ENCODE data around the gene BMPR1A.

Gene BMPR1A

GRCh38 chr10:86765548-86765947 lies 9.1 kb downstream of the BMPR1A start:
- no peak for DNase-seq (ENCODE audit: low spot score)

GRCh38 chr10:86768412-86769062 lies 12.1 kb downstream of the BMPR1A start:
- DNase-seq (ENCODE audit: low spot score): no peak

DNA sequence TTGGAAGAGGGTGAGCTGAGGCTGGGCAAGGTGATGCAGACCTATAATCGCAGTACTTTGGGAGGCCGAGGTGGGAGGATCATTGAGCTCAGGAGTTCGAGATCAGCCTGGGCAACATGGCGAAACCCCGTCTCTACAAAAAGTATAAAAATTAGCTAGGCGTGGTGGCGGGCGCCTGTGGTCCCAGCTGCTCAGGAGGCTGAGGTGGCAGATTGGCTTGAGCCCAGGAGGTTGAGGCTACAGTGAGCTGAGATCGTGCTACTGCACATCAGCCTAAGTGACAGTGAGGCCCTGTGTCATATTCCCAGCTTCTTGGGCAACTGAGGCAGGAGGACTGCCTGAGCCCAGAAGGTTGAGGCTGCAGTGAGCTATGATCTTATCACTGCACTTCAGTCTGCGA lies 13.6 kb downstream of the BMPR1A start:
- no peak for DNase-seq (ENCODE audit: low spot score)

- no peak for DNase-seq (ENCODE audit: low spot score)
Observed at GRCh38 chr10:86770412-86770960, 14.1 kb downstream of the BMPR1A start.

DNA sequence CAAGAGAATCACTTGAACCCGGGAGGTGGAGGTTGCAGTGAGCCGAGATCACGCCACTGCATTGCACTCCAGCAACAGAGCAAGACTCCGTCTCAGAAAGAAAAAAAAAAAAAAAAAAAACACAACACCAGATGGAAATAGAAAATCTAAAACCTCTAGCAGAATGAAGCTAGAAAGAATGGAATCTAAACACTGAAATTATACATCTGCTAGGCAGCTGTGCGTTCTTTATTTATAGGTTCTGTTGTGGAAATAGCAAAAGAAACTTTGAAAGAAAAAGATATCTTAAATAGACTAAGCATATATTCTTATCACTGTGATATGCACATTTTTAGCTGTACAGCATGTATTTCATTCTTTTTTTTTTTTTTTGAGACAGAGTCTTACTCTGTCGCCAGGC lies 17.1 kb downstream of the BMPR1A start:
- DNase-seq (ENCODE audit: low spot score): no peak

- DNase-seq (ENCODE audit: low spot score): no peak
Observed at GRCh38 chr10:86775056-86775869, 18.8 kb downstream of the BMPR1A start.

- DNase-seq (ENCODE audit: low spot score): no peak
Observed at GRCh38 chr10:86775870-86776180, 19.4 kb downstream of the BMPR1A start.

- DNase-seq (ENCODE audit: low spot score): no peak
Observed at GRCh38 chr10:86779220-86780017, 23.0 kb downstream of the BMPR1A start.

DNA sequence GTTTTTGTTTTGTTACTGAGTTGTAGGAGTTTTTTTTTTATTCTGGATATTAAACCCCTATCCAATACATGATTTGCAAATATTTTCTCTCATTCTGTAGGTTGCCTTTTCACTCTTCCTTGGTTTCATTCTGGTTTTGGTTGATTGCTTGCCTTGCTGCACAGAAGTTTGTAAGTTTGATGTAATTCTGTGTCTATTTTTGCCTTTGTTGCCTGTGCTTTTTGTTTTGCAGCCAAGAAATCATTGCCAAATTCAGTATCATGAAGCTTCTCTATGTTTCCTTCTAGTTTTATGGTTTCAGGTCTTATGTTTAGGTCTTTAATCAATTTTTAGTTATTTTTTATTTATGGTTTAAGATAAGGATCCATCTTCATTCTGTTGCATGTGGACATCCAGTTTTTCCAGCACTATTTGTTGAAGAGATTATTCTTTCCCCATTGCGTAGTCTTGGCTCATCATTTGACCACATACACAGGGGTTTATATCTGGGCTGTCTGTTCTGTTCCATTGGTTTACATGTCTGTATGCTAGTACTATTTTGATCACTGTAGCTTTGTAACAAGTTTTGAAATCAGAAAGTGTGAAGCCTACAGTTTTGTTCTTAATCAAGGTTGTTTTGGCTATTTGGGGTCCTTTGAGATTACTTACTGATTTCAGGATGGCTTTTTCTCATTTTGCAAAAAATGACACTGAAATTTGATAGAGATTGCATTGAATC lies 26.4 kb downstream of the BMPR1A start:
- no peak for DNase-seq (ENCODE audit: low spot score)

DNA sequence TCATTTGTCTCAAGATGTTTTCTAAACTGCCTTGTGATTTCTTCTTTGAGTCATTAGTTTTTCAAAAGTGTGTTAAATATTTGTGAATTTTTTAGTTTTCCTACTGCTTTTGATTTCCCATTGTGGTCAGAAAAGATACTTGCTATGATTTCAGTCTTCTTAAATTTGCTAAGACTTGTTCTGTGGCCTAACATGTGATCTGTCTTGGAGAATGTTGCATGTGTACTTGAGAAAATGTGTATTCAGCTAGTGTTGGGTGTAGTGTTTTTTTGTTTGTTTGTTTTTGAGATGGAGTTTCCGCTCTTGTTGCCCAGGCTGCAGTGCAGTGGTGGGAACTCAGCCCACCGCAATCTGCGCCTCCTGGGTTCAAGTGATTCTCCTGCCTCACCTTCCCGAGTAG lies 28.6 kb downstream of the BMPR1A start:
- no peak for DNase-seq (ENCODE audit: low spot score)

DNA sequence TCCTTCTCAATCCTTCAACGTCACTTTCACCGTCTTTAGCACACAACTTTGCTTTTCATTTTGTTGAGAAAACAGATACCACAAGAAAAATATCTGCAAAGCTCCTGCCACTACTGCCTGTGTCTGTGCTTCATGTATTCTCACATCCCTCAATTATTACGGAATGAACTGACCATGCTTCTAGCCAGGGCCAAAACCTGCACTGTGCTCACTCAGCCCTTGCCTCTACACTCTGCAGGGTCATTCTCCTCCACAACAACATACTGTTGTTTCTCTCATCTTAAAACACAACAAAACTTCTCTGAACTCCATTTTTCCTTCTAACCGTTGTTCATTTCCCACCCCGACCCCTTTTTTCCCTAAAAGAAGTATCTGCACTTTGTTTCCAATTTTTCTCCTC lies 29.5 kb downstream of the BMPR1A start:
- DNase-seq (ENCODE audit: low spot score): no peak

DNA sequence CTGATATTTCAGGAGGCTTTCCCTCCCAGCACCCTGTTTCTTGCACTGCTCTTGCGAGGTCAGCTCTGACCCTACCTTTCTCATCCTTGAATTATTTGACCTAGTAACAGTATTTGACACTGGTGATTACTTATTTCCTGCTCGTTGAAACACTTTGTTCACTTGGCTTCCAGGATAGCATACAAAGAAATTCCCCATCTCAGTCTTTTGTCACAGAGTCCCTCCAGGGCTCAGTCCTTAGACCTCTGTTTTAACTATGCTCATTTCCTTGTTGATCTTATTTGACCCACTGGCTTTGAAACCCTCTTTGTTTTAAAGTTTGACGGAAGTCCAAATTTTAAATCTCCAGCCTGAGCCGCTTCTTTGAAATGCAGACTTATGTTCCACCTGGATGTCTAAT lies 29.9 kb downstream of the BMPR1A start:
- DNase-seq (ENCODE audit: low spot score): no peak

- no peak for DNase-seq (ENCODE audit: low spot score)
Observed at GRCh38 chr10:86790394-86790793, 34.0 kb downstream of the BMPR1A start.

GRCh38 chr10:86792461-86793167 lies 36.2 kb downstream of the BMPR1A start:
- no peak for DNase-seq (ENCODE audit: low spot score)

DNA sequence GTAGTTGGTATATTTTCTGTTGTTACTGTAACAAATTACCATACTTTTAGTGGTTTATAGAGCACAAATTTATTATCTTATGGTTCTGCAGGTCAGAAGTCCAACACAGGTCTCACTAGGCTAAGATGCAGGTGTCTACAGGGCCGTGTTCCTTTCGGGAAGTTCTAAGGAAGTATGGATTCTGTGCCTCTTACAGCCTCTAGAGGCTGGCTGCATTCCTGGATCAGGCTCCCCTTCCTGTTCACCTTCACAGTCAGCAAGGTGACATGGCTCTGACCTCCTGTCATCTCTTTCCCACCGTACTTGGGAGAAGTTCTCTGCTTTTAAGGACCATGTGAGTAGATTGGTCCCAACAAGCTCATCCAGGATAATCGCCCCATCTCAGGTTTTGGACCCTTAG lies 37.3 kb downstream of the BMPR1A start:
- no peak for DNase-seq (ENCODE audit: low spot score)

GRCh38 chr10:86795353-86795752 lies 38.9 kb downstream of the BMPR1A start:
- no peak for DNase-seq (ENCODE audit: low spot score)

DNA sequence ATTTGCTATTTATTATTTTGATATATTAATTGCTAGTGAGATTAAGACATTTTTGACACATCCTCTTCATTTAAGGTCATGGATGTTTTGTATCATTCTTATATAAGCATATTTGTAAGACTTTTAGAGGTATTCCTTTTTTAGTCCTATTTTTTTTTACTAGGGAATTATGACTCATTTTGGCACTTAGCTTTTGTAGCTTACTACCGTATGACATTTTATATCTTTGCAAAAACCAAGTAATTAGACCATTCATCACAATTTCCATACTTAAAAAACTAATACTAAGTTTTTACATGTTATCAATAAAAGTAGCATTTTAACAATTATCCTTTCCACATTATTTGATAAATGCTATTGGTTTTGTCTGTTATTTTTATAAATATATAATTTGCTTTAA lies 41.6 kb downstream of the BMPR1A start:
- DNase-seq (ENCODE audit: low spot score): no peak

DNA sequence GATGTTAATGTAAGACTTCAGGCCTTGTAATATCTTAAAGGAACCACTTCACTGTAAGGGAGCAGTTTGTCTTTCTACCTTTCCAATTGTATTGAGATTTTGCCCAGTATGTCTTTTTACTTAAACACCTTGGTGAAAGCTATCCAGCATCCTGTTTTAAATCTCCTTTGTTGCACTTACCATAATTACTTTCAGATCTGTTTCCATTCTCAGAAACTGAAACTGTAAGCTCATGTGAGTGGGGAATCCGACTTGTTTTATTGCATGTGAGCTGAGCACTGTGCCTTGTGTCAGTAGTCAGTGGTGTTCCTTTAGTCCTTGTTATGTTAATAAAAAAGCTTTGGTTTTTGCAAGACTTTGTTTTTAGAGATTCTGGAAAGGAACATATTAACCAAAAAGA lies 42.2 kb downstream of the BMPR1A start:
- DNase-seq (ENCODE audit: low spot score): no peak

DNA sequence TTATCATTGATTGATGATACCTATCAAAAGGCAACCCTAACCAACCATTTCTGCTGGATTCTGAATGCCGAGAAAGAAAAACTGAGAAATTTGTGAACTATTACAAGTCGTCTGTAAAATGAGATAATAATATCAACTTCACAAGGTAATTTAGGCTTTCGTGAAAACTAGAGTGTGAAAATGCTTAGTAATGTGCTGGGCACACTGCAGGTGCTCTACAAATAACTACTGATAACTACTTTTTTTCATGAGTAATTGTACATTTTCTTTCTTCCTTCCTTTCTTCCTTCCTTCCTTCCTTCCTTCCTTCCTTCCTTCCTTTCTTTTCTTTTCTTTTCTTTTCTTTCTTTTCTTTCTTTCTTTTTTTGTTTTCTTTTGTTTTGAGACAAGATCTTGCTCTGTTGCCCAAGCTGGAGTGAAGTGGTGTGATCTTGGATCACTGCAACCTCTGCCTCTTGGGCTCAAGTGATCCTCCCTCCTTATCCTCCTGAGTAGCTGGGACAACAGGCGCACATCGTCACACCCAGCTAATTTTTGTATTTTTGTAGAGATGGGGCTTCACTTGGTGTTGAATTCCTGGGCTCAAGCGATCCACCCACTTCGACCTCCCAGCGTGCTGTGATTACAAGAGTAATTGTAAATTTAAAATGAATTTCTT lies 42.9 kb downstream of the BMPR1A start:
- no peak for DNase-seq (ENCODE audit: low spot score)

DNA sequence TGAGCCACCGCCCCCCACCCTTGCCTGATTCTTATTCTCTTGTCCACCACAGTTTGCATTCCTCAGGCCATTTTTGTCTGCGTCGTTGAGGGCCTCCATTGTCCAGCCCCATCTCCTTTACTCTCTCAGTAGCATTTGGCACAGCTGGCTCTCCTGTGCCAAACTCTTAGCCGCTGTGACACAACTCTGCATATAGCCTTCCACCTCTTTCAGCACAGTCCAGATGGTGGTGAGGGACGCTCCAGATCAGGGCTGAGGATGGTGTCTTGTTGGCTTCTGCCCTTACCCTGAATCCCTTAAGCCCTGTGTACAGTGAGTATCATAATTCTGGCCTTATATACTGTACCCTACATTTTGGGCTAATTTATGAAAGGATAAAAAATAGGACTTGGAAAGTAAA lies 45.6 kb downstream of the BMPR1A start:
- no peak for DNase-seq (ENCODE audit: low spot score)

Data from kidney capillary endothelial cell (primary cell).